Activated CD4-positive, alpha-beta T cell treated with anti-CD3 and anti-CD28 coated beads, Interleukin-2, amount 10 ng/mL, durations not matched to agents 24 days and 14 days (primary cell): ENCODE data around the gene ATG13. TPM values are rescaled to one million over a fixed set of nuclear protein-coding genes. Genes with fewer than 3 reads are reported as not detected.
A peak's percentile ranks its signal among the peaks of the same experiment; 100 is the strongest.
"Not testable (repeated sequence)": the region's sequence is repeated elsewhere in the genome, so short reads cannot be mapped to it uniquely, and the experiment has no call there.

Experiments
- DNase-seq: peaks from one replicate; pipeline ENCODE4 v3.0.0; 2022
- H3K27ac Mint-ChIP-seq: one replicate; pipeline ENCODE4 v1.8.0; 2022; ENCODE audit warnings: mild to moderate bottlenecking, mixed read lengths
- H3K27me3 Mint-ChIP-seq: one replicate; pipeline ENCODE4 v1.8.0; 2022; ENCODE audit warnings: mixed read lengths
- H3K36me3 Mint-ChIP-seq: one replicate; pipeline ENCODE4 v1.8.0; 2022; ENCODE audit warnings: low read depth, mild to moderate bottlenecking, mixed read lengths
- H3K4me1 Mint-ChIP-seq: one replicate; pipeline ENCODE4 v1.8.0; 2021; ENCODE audit warnings: mixed read lengths
- H3K4me3 Mint-ChIP-seq: one replicate; pipeline ENCODE4 v1.8.0; 2022; ENCODE audit warnings: mild to moderate bottlenecking, moderate library complexity, mixed read lengths
- H3K9me3 Mint-ChIP-seq: one replicate; pipeline ENCODE4 v1.8.0; 2021; ENCODE audit warnings: mixed read lengths
- intact Hi-C: fragments of 100-400 bp; cut with micrococcal nuclease; formaldehyde crosslinking; loops from one replicate; pipeline ENCODE4 v1.15.1; 2023
- total RNA-seq: library from RNA; stranded (reverse); gene quantifications from 2 replicates; pipeline ENCODE4 v1.2.3, GENCODE V29; 2022

ATG13 gene
- 55.4 and 55.6 TPM in 2 replicates for total RNA-seq

DNA sequence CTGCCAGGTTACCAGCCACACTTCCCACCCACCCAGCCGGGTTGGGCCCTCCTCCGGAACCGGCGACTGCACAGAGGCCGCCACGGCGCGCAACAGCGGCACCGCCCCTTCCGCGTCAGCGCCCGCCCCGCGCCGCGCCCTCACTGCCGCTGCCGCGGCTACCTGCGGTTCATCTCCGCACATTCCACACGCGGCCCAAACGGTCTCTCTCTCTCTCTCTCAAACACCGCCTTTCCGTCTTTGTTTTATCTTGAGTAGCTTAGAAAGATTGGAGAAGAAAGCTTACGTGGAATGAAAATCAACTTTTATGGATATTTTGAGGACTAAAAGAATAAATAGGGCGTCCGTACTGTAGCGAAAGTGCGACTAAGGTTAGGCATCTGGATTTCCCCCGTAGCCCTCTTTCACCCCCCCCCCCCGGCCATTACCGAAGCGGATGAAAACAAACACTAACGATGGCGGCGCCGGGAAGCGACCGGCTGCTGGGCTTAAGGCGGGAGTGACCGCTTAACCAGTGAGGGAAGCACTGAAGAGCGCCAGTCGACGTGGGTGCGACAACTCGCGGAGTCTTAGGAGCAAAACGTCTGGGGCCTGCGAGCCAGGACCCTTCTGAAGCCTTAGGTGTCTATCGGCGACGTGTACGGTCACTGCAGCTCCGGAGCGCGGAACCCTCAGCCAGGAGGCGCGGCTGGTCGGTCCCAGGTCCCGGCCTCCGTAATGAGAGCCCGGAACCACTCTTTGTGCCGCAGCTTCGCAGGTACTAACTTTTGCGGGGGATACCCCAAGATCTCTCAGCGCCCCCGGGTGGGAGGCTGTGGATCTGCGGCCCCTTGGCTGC, at the start of gene ATG13, which contains the start of gene HARBI1:
Gene ATG13, plus strand, starts transcription at position 420 of the 838 bp plus-strand sequence. CDS start 26,739 bp downstream, outside the sequence.
Gene HARBI1, minus strand, starts transcription at position 94 of the 838 bp plus-strand sequence. CDS start 990 bp downstream, outside the sequence.
- Mint-ChIP-seq H3K9me3 (no peaks in the 10 kb centered on the region), H3K4me1 (peaks cover 33% of the 10 kb centered on the region), H3K27ac (peak within 1 kb of the TSS; percentile 100), H3K4me3 (peak within 1 kb of the TSS; percentile 93), H3K36me3 (peaks cover 13% of the 10 kb centered on the region), H3K27me3 (no peaks in the 10 kb centered on the region)
- DNase-seq, result peak; percentile 98
- intact Hi-C loops, result loop anchor here (1.0 to 5.0 kb wide), 6 partner anchors 23 to 319 kb away; partner anchors contain the start of genes AMBRA1, ARHGAP1 and CSTPP1

DNA sequence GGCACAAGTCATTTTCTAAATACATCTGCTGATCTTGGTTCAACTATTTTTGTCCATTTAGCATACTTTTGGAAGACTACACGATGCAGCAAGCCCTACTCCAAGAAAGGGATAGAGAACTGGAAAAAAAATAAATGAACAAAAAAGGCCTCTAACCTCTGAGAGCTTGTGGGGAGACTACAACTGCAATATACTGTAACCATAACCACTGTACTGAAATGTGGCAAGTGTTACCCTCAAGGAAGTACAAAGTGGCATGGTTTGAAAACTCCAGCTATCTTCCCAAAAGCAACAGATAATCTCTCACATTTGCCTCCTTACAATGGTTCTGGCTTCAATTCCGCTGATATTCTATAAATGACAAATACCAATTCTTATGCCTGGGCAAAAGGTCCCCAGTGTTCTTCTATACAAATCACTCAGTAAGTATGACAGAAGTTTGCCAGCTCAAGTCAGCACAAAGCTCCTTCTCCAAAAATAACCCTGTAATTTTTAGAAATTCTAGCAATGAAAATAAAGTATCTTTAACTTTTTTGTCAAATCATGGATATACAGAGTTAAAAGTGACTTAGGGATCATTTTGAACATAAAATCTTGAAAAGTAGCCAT, 46.5 kb upstream of the ATG13 start:
- intact Hi-C loops, result no loop called here
- Mint-ChIP-seq H3K4me1 (peaks cover 15% of the 10 kb centered on the region), H3K9me3 (no peaks in the 10 kb centered on the region), H3K27me3 (no peaks in the 10 kb centered on the region), H3K27ac (peak overlapping the region; percentile 48), H3K4me3 (no peak overlapping the region), H3K36me3 (peaks cover 11% of the 10 kb centered on the region)
- DNase-seq, result no peak

- Mint-ChIP-seq H3K4me3 (no peak overlapping the region), H3K36me3 (peaks cover 22% of the 10 kb centered on the region), H3K4me1 (peaks cover 20% of the 10 kb centered on the region), H3K9me3 (no peaks in the 10 kb centered on the region), H3K27ac (no peak overlapping the region), H3K27me3 (no peaks in the 10 kb centered on the region)
- intact Hi-C loops, result no loop called here
- DNase-seq, result no peak
These were observed 42.7 kb upstream of the ATG13 start for GRCh38 chr11:46574656-46575055.

- Mint-ChIP-seq H3K27ac (no peak overlapping the region), H3K27me3 (no peaks in the 10 kb centered on the region), H3K9me3 (no peaks in the 10 kb centered on the region), H3K36me3 (peaks cover 27% of the 10 kb centered on the region), H3K4me3 (no peak overlapping the region), H3K4me1 (peaks cover 19% of the 10 kb centered on the region)
- intact Hi-C loops, result no loop called here
- no peak for DNase-seq
These were observed 40.3 kb upstream of the ATG13 start for GRCh38 chr11:46577058-46577457.

DNA sequence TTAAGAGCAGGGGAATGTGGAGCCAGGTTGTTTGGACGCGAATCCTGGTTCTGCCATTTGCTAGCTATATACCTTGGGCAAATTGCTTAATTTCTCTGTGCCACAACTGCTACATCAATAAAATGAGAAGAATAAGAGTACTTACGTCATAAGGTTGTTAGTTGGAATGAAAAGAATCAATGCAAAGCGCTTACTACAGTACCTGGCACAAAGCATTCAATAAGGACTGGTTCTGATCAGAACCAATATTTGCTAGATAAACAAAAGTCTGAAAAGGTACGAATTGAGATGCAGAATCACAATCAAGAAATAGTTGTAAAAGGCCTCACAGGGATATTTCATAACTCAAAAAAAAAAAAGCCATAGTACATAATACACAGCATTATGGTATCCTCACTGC, 34.8 kb upstream of the ATG13 start:
- Mint-ChIP-seq H3K9me3 (peaks cover 3% of the 10 kb centered on the region), H3K27ac (no peak overlapping the region), H3K4me1 (peaks cover 13% of the 10 kb centered on the region), H3K36me3 (peaks cover 30% of the 10 kb centered on the region), H3K4me3 (no peak overlapping the region), H3K27me3 (no peaks in the 10 kb centered on the region)
- intact Hi-C loops, result no loop called here
- DNase-seq, result no peak

- H3K9me3 Mint-ChIP-seq, DNase-seq, H3K27me3 Mint-ChIP-seq, intact Hi-C loops, H3K27ac Mint-ChIP-seq, H3K4me3 Mint-ChIP-seq: not testable (repeated sequence)
- Mint-ChIP-seq H3K4me1 (peaks cover 15% of the 10 kb centered on the region), H3K36me3 (peaks cover 32% of the 10 kb centered on the region)
These were observed 33.8 kb upstream of the ATG13 start for GRCh38 chr11:46583513-46583912.

DNA sequence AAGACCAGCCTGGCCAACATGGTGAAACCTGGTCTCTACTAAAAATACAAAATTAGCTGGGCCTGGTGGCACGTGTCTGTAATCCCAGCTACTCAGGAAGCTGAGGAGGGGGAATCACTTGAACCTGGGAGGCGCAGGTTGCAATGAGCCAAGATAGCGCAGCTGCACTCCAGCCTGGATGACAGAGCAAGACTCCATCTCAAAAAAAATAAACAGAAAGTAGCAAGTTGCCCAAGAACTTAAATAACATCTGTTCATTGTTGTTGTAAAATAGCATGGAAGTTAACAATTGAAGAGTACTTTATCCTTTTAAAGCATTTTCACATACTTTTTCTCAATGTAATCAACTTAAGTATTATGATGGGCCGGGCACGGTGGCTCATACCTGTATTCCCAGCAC, 29.2 kb upstream of the ATG13 start:
- Mint-ChIP-seq H3K36me3 (peaks cover 19% of the 10 kb centered on the region), H3K4me1 (peaks cover 30% of the 10 kb centered on the region), H3K27me3 (no peaks in the 10 kb centered on the region), H3K27ac (no peak overlapping the region), H3K9me3 (no peaks in the 10 kb centered on the region), H3K4me3 (no peak overlapping the region)
- DNase-seq, result no peak
- intact Hi-C loops, result no loop called here

- no peaks in the 10 kb centered on the region for H3K27me3 Mint-ChIP-seq
- H3K27ac Mint-ChIP-seq, result no peak overlapping the region
- peaks cover 21% of the 10 kb centered on the region for H3K36me3 Mint-ChIP-seq
- H3K4me3 Mint-ChIP-seq, result no peak overlapping the region
- H3K4me1 Mint-ChIP-seq, result peaks cover 32% of the 10 kb centered on the region
- intact Hi-C loops, result no loop called here
- no peak for DNase-seq
- H3K9me3 Mint-ChIP-seq, result no peaks in the 10 kb centered on the region
These were observed 28.4 kb upstream of the ATG13 start for GRCh38 chr11:46588915-46589314.

GRCh38 chr11:46590740-46591605, 26.4 kb upstream of the ATG13 start:
- H3K36me3 Mint-ChIP-seq, result peaks cover 16% of the 10 kb centered on the region
- intact Hi-C loops, result loop anchor here (5.0 kb wide), 1 partner anchor 34 kb away; no protein-coding TSS in a partner anchor
- peaks cover 36% of the 10 kb centered on the region for H3K4me1 Mint-ChIP-seq
- H3K4me3 Mint-ChIP-seq, result peak overlapping the region; percentile 55
- H3K27me3 Mint-ChIP-seq, result no peaks in the 10 kb centered on the region
- H3K27ac Mint-ChIP-seq, result peak overlapping the region; percentile 14
- peaks cover 5% of the 10 kb centered on the region for H3K9me3 Mint-ChIP-seq
- DNase-seq, result no peak

- no peaks in the 10 kb centered on the region for H3K27me3 Mint-ChIP-seq
- peaks cover 34% of the 10 kb centered on the region for H3K4me1 Mint-ChIP-seq
- peaks cover 11% of the 10 kb centered on the region for H3K36me3 Mint-ChIP-seq
- peaks cover 5% of the 10 kb centered on the region for H3K9me3 Mint-ChIP-seq
- DNase-seq, result peak; percentile 96
- intact Hi-C loops, result loop anchor here (1.0 to 5.0 kb wide), 2 partner anchors 24 to 36 kb away; partner anchors contain the start of genes ATG13 and HARBI1
- H3K27ac Mint-ChIP-seq, result peak within 1 kb of the TSS; percentile 96
- H3K4me3 Mint-ChIP-seq, result peak within 1 kb of the TSS; percentile 99
These were observed 23.6 kb upstream of the ATG13 start, which contains the start of gene AMBRA1 for GRCh38 chr11:46593550-46594373. Gene AMBRA1, minus strand, starts transcription at chr11:46594023. Its CDS starts 45,643 bp downstream, at chr11:46548380.

DNA sequence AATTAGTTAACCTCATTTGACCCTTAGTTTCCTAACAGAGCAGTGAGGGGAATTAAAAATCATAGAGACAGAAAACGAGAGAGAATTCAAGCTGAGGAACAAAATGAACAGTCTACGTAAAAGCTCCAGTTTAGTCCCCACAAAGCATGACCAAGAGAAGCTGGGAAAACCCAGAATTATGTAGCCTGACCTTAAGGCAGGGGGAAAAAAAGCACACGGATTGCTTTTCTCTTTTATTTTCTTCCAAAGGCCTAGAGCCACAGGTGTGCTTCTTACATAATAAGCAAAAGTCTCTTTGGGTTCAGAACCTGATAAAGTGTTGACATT, 23.0 kb upstream of the ATG13 start:
- Mint-ChIP-seq H3K27ac (peak overlapping the region; percentile 96), H3K4me3 (peak overlapping the region; percentile 99), H3K9me3 (peaks cover 5% of the 10 kb centered on the region), H3K4me1 (peaks cover 29% of the 10 kb centered on the region), H3K27me3 (no peaks in the 10 kb centered on the region), H3K36me3 (peaks cover 11% of the 10 kb centered on the region)
- intact Hi-C loops, result loop anchor here (1.0 to 5.0 kb wide), 2 partner anchors 23 to 37 kb away; partner anchors contain the start of genes ATG13 and HARBI1
- DNase-seq, result no peak

- no peak overlapping the region for H3K27ac Mint-ChIP-seq
- peaks cover 11% of the 10 kb centered on the region for H3K36me3 Mint-ChIP-seq
- H3K27me3 Mint-ChIP-seq, result no peaks in the 10 kb centered on the region
- H3K4me1 Mint-ChIP-seq, result peaks cover 29% of the 10 kb centered on the region
- H3K4me3 Mint-ChIP-seq, result no peak overlapping the region
- DNase-seq, result no peak
- H3K9me3 Mint-ChIP-seq, result peaks cover 5% of the 10 kb centered on the region
- intact Hi-C loops, result loop anchor here (1.0 to 5.0 kb wide), 2 partner anchors 23 to 37 kb away; partner anchors contain the start of genes ATG13 and HARBI1
These were observed 22.6 kb upstream of the ATG13 start for GRCh38 chr11:46594785-46595184.
